Measurements from ENCODE around the gene SCAPER.

DNA sequence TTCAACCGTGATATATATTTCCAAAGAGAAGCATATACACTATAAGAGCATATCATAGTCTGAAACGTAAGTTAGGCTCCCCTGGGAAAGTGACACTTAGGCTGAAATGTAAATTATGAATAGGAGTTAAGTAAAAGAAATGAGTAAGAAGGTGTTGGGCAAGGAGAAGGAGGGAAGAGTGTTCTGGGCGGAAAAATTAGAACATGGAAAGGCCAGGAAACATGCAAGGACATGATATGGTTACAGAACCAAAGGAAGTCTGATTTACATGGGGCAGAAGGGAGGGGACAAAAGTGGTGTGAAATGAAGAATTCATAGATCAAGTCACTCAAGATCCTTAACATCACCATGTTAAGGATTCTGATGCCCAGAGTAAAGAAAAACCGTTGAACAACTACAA is 75.2 kb downstream of the SCAPER start:
- TF ChIP-seq, protein P1, sequence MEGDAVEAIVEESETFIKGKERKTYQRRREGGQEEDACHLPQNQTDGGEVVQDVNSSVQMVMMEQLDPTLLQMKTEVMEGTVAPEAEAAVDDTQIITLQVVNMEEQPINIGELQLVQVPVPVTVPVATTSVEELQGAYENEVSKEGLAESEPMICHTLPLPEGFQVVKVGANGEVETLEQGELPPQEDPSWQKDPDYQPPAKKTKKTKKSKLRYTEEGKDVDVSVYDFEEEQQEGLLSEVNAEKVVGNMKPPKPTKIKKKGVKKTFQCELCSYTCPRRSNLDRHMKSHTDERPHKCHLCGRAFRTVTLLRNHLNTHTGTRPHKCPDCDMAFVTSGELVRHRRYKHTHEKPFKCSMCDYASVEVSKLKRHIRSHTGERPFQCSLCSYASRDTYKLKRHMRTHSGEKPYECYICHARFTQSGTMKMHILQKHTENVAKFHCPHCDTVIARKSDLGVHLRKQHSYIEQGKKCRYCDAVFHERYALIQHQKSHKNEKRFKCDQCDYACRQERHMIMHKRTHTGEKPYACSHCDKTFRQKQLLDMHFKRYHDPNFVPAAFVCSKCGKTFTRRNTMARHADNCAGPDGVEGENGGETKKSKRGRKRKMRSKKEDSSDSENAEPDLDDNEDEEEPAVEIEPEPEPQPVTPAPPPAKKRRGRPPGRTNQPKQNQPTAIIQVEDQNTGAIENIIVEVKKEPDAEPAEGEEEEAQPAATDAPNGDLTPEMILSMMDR (conservative IDR thresholded peaks at IDR 0.05; ENCODE audit: low read length): no peak
- no peak for TF ChIP-seq EZH2phosphoT487 (IDR thresholded peaks at IDR 0.05; ENCODE audit: borderline replicate concordance, low read depth, low read length)

Data from OCI-LY7 (cell line).